ENCODE results near the gene NUDT9.
"Not testable (repeated sequence)": the region's sequence is repeated elsewhere in the genome, so short reads cannot be mapped to it uniquely, and the experiment has no call there.

NUDT9 gene

GRCh38 chr4:87490664-87491369 lies 68.4 kb downstream of the NUDT9 start:
- Histone ChIP-seq H3K4me3 (ENCODE audit: low read length) (no peak overlapping the region), H3K4me1 (ENCODE audit: control insufficient read depth, insufficient read depth, low read length) (no peaks in the 10 kb centered on the region), H3K27me3 (ENCODE audit: control insufficient read depth, insufficient read depth, low read length) (no peaks in the 10 kb centered on the region), H3K36me3 (ENCODE audit: control insufficient read depth, insufficient read depth, low read length) (peaks cover 4% of the 10 kb centered on the region; the same call in 1 of the 2 replicates), H3K9me3 (ENCODE audit: control insufficient read depth, insufficient read depth, low read length) (no peaks in the 10 kb centered on the region), H3K27ac (ENCODE audit: low read length) (no peak overlapping the region)
- WGBS (ENCODE audit: insufficient coverage, insufficient read length), result no CpG with 5 or more reads among the region's 1 CpG
- no peak for DNase-seq (ENCODE audit: low read depth, low spot score)

DNA sequence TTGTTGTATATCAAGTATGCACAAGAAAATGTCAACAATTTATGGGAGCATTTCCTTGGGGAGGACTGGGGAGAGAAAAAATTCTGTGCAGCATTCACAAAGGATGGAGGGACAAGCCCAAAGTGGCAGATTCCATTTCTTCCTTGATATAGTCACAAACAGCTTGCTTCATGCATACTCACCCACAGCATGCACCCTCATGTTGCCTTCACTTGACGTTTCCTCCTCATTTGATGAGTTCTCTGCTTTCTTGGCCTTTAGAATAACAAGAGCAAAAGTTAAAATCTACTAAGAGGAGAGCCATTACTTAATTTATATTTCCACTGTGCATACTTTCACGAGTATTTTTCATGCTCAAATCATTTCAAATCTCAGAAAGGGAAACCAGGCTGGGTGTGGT lies 69.1 kb downstream of the NUDT9 start:
- DNase-seq (ENCODE audit: low read depth, low spot score), result no peak
- WGBS (ENCODE audit: insufficient coverage, insufficient read length), result no CpG with 5 or more reads among the region's 2 CpGs
- no peak overlapping the region for H3K27ac ChIP-seq (ENCODE audit: low read length)

GRCh38 chr4:87491851-87492250 lies 69.5 kb downstream of the NUDT9 start:
- not testable (repeated sequence) for H3K27me3 ChIP-seq (ENCODE audit: control insufficient read depth, insufficient read depth, low read length); H3K9me3 ChIP-seq (ENCODE audit: control insufficient read depth, insufficient read depth, low read length); H3K4me3 ChIP-seq (ENCODE audit: low read length); H3K4me1 ChIP-seq (ENCODE audit: control insufficient read depth, insufficient read depth, low read length); H3K27ac ChIP-seq (ENCODE audit: low read length); H3K36me3 ChIP-seq (ENCODE audit: control insufficient read depth, insufficient read depth, low read length); DNase-seq (ENCODE audit: low read depth, low spot score)
- WGBS (ENCODE audit: insufficient coverage, insufficient read length), result no CpG with 5 or more reads among the region's 2 CpGs

More for the DNA sequence above, 69.1 kb downstream of the NUDT9 start:
- H3K4me3 ChIP-seq (ENCODE audit: low read length), result no peak overlapping the region
- H3K36me3 ChIP-seq (ENCODE audit: control insufficient read depth, insufficient read depth, low read length), result peaks cover 4% of the 10 kb centered on the region; the same call in 1 of the 2 replicates
- no peaks in the 10 kb centered on the region for H3K27me3 ChIP-seq (ENCODE audit: control insufficient read depth, insufficient read depth, low read length)
- no peaks in the 10 kb centered on the region for H3K4me1 ChIP-seq (ENCODE audit: control insufficient read depth, insufficient read depth, low read length)
- no peaks in the 10 kb centered on the region for H3K9me3 ChIP-seq (ENCODE audit: control insufficient read depth, insufficient read depth, low read length)

DNA sequence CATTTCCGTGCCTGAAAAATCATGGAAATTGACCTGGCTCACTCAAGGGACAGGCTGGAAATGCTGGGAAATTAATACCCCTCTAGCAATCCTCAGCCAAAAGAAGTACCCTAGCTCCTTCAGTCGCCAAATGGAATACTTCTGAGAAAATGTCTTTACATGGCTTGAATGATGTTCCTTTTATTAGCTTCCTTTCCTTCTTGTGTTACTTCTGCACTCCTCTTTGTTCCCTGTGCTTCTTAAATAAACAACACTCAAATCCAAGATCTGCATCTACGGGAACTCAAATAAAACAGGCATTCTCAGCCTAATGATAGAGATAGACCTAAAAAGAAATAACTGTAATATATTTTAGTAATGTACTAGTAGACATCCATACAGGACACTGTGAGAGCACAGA lies 70.7 kb downstream of the NUDT9 start:
- DNase-seq (ENCODE audit: low read depth, low spot score), result no peak
- Histone ChIP-seq H3K27me3 (ENCODE audit: control insufficient read depth, insufficient read depth, low read length) (no peaks in the 10 kb centered on the region), H3K4me1 (ENCODE audit: control insufficient read depth, insufficient read depth, low read length) (no peaks in the 10 kb centered on the region), H3K9me3 (ENCODE audit: control insufficient read depth, insufficient read depth, low read length) (no peaks in the 10 kb centered on the region), H3K4me3 (ENCODE audit: low read length) (no peak overlapping the region), H3K27ac (ENCODE audit: low read length) (no peak overlapping the region), H3K36me3 (ENCODE audit: control insufficient read depth, insufficient read depth, low read length) (peaks cover 4% of the 10 kb centered on the region; the same call in 1 of the 2 replicates)
- WGBS (ENCODE audit: insufficient coverage, insufficient read length), result no CpG with 5 or more reads among the region's 3 CpGs

DNA sequence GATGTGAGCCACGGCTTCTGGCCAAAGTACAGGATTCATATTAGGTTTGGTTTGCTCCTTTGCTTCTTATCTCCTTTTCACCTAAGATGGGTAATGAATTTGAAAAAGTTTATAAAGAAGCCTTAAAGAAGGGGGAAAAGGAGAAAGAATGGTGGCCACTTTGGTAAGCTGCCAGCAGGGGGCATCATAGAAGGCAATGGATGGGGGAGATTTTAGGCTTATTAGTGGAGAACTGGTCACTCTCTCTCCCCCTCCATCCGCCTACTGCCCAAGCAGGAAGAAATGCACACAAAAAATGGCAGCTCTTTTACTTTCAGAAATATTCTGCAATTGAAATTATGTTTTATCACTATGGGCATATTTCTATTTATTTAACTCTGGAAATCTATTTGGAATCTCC lies 74.8 kb downstream of the NUDT9 start:
- H3K4me3 ChIP-seq (ENCODE audit: low read length), result no peak overlapping the region
- no peak overlapping the region for H3K27ac ChIP-seq (ENCODE audit: low read length)
- no CpG with 5 or more reads among the region's 2 CpGs for WGBS (ENCODE audit: insufficient coverage, insufficient read length)
- H3K4me1 ChIP-seq (ENCODE audit: control insufficient read depth, insufficient read depth, low read length), result no peaks in the 10 kb centered on the region
- no peaks in the 10 kb centered on the region for H3K36me3 ChIP-seq (ENCODE audit: control insufficient read depth, insufficient read depth, low read length)
- DNase-seq (ENCODE audit: low read depth, low spot score), result no peak
- H3K9me3 ChIP-seq (ENCODE audit: control insufficient read depth, insufficient read depth, low read length), result no peaks in the 10 kb centered on the region
- H3K27me3 ChIP-seq (ENCODE audit: control insufficient read depth, insufficient read depth, low read length), result no peaks in the 10 kb centered on the region

DNA sequence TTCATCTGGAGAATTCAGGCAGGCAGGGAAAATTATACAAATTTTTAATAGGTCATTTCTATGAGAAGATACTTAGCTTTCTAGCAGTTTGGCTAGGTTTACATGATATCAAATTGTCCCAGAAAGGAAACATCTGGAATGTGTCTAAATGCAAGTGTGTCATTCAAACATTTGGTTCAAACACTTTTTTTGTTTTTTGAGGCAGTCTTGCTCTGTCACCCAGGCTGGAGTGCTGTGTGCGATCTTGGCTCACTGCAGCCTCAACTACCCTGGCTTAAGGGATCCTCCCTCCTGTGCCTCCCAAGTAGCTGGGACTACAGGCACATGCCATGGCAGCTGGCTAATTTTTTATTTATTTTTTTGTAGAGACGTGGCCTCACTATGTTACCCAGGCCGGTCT lies 75.2 kb downstream of the NUDT9 start:
- Histone ChIP-seq H3K4me1 (ENCODE audit: control insufficient read depth, insufficient read depth, low read length) (no peaks in the 10 kb centered on the region), H3K4me3 (ENCODE audit: low read length) (no peak overlapping the region), H3K9me3 (ENCODE audit: control insufficient read depth, insufficient read depth, low read length) (no peaks in the 10 kb centered on the region), H3K36me3 (ENCODE audit: control insufficient read depth, insufficient read depth, low read length) (no peaks in the 10 kb centered on the region), H3K27ac (ENCODE audit: low read length) (no peak overlapping the region), H3K27me3 (ENCODE audit: control insufficient read depth, insufficient read depth, low read length) (no peaks in the 10 kb centered on the region)
- no peak for DNase-seq (ENCODE audit: low read depth, low spot score)
- WGBS (ENCODE audit: insufficient coverage, insufficient read length), result no CpG with 5 or more reads among the region's 3 CpGs

GRCh38 chr4:87498446-87498900 lies 76.1 kb downstream of the NUDT9 start:
- Histone ChIP-seq H3K27ac (ENCODE audit: low read length) (no peak overlapping the region), H3K36me3 (ENCODE audit: control insufficient read depth, insufficient read depth, low read length) (no peaks in the 10 kb centered on the region), H3K27me3 (ENCODE audit: control insufficient read depth, insufficient read depth, low read length) (no peaks in the 10 kb centered on the region), H3K4me3 (ENCODE audit: low read length) (no peak overlapping the region), H3K9me3 (ENCODE audit: control insufficient read depth, insufficient read depth, low read length) (no peaks in the 10 kb centered on the region), H3K4me1 (ENCODE audit: control insufficient read depth, insufficient read depth, low read length) (no peaks in the 10 kb centered on the region)
- DNase-seq (ENCODE audit: low read depth, low spot score), result no peak
- WGBS (ENCODE audit: insufficient coverage, insufficient read length), result no CpG with 5 or more reads among the region's 5 CpGs

DNA sequence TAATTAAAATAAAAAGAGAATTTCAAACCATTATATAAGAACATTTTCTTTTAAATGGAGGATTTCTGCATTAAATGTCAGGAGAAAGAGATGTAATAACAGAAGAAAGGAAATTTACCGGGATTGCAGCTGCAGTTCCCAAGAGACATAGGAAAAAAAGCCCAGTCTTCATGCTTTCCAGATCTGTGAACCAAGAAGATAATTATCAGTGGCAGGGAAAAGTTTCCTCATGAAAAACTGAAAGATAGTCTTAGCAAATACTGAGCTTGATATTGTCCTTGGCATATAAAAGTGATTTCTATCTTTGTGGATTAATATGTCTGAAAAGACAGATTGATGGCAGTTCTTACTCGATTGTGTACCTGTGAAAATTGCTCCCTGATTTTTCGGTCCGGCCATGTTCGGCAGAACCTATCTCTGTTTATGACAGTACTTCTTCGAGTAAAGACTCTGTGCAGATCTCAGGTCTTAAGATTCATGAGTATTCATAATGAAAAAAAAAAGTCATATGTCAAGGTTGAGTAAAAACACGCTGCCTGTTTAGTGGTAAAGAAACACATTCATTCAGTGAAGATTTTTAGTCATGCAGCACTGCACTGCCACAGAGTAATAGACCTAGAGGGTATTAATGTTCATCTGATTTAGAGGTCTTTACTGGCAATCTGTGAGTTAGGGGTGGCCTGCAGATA lies 77.2 kb downstream of the NUDT9 start:
- Histone ChIP-seq H3K27ac (ENCODE audit: low read length) (no peak overlapping the region), H3K36me3 (ENCODE audit: control insufficient read depth, insufficient read depth, low read length) (no peaks in the 10 kb centered on the region), H3K27me3 (ENCODE audit: control insufficient read depth, insufficient read depth, low read length) (no peaks in the 10 kb centered on the region), H3K9me3 (ENCODE audit: control insufficient read depth, insufficient read depth, low read length) (no peaks in the 10 kb centered on the region), H3K4me1 (ENCODE audit: control insufficient read depth, insufficient read depth, low read length) (no peaks in the 10 kb centered on the region), H3K4me3 (ENCODE audit: low read length) (no peak overlapping the region)
- no peak for DNase-seq (ENCODE audit: low read depth, low spot score)
- WGBS (ENCODE audit: insufficient coverage, insufficient read length), result no CpG with 5 or more reads among the region's 7 CpGs

GRCh38 chr4:87500092-87500462 lies 77.7 kb downstream of the NUDT9 start:
- no CpG with 5 or more reads among the region's 4 CpGs for WGBS (ENCODE audit: insufficient coverage, insufficient read length)
- H3K27ac ChIP-seq (ENCODE audit: low read length), result no peak overlapping the region

GRCh38 chr4:87502580-87503238 lies 80.3 kb downstream of the NUDT9 start:
- Histone ChIP-seq H3K27me3 (ENCODE audit: control insufficient read depth, insufficient read depth, low read length) (no peaks in the 10 kb centered on the region), H3K4me3 (ENCODE audit: low read length) (no peak overlapping the region), H3K9me3 (ENCODE audit: control insufficient read depth, insufficient read depth, low read length) (no peaks in the 10 kb centered on the region), H3K36me3 (ENCODE audit: control insufficient read depth, insufficient read depth, low read length) (no peaks in the 10 kb centered on the region), H3K4me1 (ENCODE audit: control insufficient read depth, insufficient read depth, low read length) (no peaks in the 10 kb centered on the region), H3K27ac (ENCODE audit: low read length) (no peak overlapping the region)
- DNase-seq (ENCODE audit: low read depth, low spot score), result no peak

More at GRCh38 chr4:87500092-87500462, 77.7 kb downstream of the NUDT9 start:
- H3K9me3 ChIP-seq (ENCODE audit: control insufficient read depth, insufficient read depth, low read length), result no peaks in the 10 kb centered on the region
- H3K4me3 ChIP-seq (ENCODE audit: low read length), result no peak overlapping the region
- H3K4me1 ChIP-seq (ENCODE audit: control insufficient read depth, insufficient read depth, low read length), result no peaks in the 10 kb centered on the region
- no peaks in the 10 kb centered on the region for H3K27me3 ChIP-seq (ENCODE audit: control insufficient read depth, insufficient read depth, low read length)
- H3K36me3 ChIP-seq (ENCODE audit: control insufficient read depth, insufficient read depth, low read length), result no peaks in the 10 kb centered on the region
- no peak for DNase-seq (ENCODE audit: low read depth, low spot score)
